Fibroblast of skin of abdomen (primary cell): Measurements from ENCODE around the gene NPPA.
"Not testable (repeated sequence)": the region's sequence is repeated elsewhere in the genome, so short reads cannot be mapped to it uniquely, and the experiment has no call there.

Experiments used
- DNase-seq: peaks from one replicate; pipeline ENCODE4 v3.0.0-alpha.2; 2013

NPPA gene

DNA sequence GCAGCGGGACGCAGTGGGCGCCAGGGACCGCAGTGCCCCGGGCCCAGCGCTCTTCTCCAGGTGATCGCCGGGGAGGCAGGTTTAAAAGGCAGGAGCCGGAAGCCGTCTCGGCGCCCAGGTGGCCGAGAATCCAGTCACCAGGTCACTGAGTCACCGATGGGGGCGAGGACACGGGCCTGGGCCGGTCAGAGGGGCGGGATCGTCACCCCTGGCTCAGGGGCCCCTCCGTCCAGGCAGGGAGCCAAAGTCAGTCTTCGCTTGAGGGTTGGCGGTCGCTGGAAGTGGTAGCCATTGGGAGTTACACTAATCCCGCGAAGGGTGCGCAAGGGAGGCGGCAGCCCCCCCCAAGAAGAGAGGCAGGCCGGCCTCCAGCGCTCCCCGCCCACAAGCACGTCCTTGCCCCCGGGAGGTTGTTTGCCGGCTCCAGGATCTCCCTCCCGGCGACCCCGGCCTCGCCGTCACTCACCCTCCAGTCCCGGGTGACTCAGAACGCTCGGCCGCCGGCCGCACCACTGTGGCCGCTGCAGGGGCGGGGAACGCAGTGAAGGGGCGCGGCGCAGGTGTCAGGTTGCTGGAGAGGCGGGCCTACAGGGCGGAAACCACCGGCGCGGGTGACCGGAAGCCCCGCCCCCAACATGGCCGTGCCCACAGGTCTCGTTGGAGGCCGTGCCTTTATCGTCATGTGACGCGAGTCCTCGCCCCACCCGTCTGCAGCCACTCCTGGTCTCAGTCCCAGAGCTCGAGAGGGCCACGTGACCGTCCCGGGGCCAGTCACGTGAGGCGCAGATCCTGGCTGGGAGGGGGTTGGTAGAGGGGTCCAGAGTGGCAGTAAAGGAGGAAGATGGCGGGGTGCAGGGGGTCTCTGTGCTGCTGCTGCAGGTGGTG lies 41.9 kb downstream of the NPPA start, which contains the start of the genes CLCN6 and MTHFR:
CLCN6 (plus strand) TSS at position 770 of the 885 bp plus-strand sequence; CDS start at position 842, 72 bp downstream.
MTHFR (minus strand) TSS at position 543 of the 885 bp plus-strand sequence. CDS start 2,848 bp downstream, outside the sequence.
- DNase-seq, result peak; percentile 99

GRCh38 chr1:11804666-11805421 lies 42.7 kb downstream of the NPPA start:
- peak; percentile 45 for DNase-seq

DNA sequence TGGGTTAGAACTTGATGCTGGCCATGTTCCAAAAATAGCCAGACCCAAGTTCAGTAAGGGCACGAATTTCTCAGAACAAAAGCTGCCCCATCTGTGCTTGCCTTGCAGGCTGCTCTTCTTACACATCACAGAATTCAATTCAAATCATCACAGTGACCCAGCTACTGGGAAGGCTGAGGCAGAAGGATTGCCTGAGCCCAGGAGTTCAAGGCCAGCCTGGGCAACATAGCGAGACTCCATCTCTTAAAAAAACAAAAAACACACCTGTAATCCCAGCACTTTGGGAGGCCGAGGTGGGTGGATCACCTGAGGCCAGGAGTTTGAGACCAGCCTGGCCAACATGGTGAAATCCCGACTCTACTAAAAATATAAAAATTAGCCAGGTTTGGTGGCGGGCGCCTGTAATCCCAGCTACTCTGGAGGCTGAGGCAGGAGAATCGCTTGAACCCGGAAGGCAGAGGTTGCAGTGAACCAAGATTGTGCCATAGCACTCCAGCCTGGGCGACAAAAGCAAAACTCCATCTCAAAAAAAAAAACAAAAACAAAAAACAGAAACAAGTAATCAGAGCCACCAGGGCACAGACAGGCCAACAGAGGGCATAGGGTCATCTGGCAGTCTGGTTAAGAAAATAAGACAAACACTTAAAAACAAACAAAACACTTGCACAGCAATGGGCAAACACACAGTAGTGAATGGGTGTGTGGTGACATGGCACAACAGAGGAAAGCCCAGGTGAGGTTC lies 43.5 kb downstream of the NPPA start:
- DNase-seq, result not testable (repeated sequence)

DNA sequence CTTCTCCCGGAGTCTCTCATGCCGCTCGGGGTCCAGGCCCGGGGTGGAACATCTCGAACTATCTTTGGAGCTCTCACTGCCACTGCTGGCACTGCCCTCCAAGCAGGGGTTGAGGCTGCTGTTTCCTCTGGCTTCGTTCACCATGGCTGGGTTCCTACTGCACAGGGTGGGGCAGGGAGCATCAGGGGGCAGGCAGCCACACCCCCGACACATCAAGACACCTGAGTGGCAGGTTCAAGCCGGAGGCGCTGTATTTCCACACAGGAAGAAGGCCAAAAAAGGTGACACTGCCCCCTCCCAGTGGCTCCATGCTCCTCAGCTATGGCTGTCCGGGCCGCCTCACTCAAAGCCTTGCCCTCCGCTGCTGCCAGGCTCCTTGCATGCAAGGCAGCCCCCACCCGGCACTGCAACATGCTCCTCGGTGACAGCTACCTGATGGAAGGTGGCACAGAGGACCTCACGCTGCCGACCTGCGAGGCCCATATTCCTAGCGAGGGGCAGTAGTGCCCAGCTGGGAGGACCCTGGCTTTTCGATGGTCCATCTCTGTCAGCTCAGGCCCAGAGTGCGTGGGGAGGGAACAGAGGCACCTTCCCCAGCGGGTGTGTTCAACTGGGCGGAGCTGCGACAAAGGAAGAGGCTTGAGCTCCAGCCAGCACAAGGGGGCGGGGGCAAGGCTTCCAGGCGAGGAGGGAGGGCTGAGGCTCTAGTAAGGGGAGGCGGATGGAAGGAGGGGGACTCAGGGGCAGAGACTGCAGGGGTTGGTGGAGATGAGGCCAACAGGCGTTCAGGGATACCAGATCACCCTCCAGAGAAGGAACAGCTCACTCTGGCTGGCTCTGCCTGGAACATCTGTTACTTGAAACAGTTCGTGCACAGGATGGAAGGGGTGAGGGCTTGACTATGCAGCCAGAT lies 44.4 kb downstream of the NPPA start:
- peak; percentile 95 for DNase-seq

DNA sequence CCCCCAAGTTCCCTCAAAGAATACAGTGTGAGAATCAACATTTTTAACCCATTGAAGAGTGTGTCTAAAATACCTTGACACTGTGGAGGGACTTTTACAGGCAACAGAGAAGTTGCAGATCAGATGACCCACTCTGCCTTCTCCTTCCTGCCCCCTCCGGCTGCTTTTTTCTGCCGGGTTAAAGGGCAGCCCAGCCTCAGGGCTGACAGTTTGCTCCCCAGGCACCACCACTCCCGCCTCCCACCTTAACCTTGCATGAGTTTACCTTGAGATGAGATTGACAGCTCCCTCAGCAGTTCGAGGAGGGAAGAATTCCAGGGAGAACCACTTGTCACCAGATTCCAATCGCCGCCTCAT lies 45.0 kb downstream of the NPPA start:
- DNase-seq, result no peak

DNA sequence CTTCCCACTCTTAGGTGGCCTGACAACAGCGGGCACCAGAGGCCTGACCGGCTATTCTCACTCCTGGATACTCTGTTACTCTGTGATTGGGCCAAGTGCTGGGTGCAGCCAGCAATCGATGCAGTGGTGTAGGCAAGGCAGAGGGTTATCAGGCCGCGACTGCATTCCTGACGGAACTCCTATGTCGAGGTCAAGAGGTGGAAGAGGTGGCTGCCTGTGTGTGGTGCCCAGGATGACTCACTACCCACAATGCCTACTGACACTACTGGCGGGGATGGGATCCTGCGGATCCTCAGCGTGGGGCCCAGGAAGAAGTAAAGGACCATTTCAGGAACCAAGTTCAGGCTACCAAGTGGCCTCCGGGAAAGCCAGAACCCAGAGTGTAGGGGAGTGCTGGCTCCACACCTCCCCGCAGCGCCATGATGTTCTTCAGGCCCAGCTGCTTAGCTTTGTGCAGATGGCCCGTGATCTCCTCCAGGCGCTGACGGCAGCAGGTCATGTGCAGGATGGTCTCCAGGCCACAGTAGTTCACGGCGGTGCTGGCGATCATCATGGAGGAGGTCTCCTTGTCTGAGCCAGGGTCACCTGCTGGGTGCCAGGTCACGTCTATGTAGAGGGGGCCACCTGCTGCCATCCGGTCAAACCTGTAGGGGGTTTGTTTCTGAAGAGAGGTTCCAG lies 46.7 kb downstream of the NPPA start:
- DNase-seq, result no peak

GRCh38 chr1:11800391-11800755 lies 47.2 kb downstream of the NPPA start:
- DNase-seq, result no peak

- DNase-seq, result no peak
Observed at GRCh38 chr1:11799896-11800295, 47.7 kb downstream of the NPPA start.

DNA sequence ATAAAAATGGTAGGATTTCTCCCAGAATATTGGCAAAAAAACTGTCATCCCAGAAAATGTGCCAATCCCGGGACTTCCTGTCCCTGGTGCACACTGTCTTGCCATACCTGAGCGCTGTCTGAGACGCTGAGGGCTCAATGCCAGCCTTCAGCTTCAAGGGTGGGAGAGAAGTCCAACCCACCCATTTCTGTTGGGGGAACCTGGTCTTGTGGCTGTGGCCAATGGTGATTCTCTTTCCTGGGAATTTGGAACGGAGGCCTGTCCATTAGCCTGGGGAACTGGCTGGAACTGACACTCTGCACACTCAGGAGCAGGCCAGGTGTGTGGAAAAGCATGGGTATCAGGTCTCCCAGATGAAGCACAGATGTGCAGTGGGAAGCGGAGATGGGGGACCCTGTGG lies 48.5 kb downstream of the NPPA start:
- DNase-seq, result no peak

GRCh38 chr1:11797525-11798216 lies 49.9 kb downstream of the NPPA start:
- no peak for DNase-seq

GRCh38 chr1:11796036-11796828 lies 51.4 kb downstream of the NPPA start:
- no peak for DNase-seq
